ENCODE measurements around the gene PSMD13. TPM values are rescaled to one million over a fixed set of nuclear protein-coding genes. Genes with fewer than 3 reads are reported as not detected.
"Not testable (repeated sequence)": the region's sequence is repeated elsewhere in the genome, so short reads cannot be mapped to it uniquely, and the experiment has no call there.

The PSMD13 gene
- 10 to 100 TPM; 75.3 to 80.3 TPM for total RNA-seq

DNA sequence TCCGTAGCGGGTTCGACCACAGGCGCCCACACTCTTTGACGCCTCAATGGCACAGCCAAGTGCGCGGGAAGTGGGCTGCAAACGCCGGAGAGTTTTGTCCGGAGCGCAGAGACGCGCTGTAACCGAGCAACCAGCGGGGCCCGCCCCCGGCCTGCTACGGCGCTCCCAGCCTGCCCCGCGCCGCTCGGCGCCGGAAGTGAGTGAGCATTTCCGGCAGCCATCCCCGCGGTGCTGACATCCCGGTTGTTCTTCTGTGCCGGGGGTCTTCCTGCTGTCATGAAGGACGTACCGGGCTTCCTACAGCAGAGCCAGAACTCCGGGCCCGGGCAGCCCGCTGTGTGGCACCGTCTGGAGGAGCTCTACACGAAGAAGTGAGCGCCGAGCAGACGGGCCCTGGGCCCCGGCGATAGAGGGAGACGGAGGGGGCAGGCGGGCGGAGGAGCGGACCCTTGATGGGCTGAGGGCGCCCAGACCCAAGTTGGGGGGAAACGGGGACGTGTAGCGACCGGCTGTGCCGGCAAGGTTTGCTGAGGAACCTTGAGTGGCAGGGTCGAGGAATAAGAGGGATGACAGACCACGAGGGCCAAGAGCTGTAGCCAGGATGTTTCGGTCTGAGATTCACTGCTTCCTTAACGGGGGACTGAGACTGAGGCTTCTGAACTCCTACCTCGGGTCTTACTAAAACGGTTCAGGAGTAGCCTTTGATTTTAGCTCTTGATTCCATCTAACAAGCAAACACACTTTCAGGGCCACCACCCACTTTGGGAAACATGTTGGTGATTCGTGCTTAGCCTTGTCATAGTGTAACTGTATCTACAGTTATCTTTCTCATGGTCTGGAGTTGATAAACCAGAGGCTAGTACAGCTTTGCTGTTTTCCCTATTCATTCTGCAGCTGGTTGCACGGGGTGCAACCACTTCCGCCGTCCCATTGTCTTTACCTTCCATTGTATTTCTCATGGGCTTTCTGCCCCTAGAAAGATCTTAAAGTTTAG lies at the start of gene PSMD13:
TSS of gene PSMD13 (plus strand) at position 203 of the 994 bp plus-strand sequence. CDS start at position 277, 74 bp downstream.
- Histone ChIP-seq H3K4me1 (peaks cover 0 to 35% of the 10 kb centered on the region in 2 donors), H3K27ac (peak within 1 kb of the TSS; percentile 93 to 98), H3K36me3 (peaks cover 10% of the 10 kb centered on the region), H3K4me3 (peak within 1 kb of the TSS; percentile 89 to 98), H3K9me3 (no peaks in the 10 kb centered on the region), H3K27me3 (no peaks in the 10 kb centered on the region)
- peak; percentile 84 for DNase-seq (ENCODE audit: low spot score)
- TF ChIP-seq, protein P1, sequence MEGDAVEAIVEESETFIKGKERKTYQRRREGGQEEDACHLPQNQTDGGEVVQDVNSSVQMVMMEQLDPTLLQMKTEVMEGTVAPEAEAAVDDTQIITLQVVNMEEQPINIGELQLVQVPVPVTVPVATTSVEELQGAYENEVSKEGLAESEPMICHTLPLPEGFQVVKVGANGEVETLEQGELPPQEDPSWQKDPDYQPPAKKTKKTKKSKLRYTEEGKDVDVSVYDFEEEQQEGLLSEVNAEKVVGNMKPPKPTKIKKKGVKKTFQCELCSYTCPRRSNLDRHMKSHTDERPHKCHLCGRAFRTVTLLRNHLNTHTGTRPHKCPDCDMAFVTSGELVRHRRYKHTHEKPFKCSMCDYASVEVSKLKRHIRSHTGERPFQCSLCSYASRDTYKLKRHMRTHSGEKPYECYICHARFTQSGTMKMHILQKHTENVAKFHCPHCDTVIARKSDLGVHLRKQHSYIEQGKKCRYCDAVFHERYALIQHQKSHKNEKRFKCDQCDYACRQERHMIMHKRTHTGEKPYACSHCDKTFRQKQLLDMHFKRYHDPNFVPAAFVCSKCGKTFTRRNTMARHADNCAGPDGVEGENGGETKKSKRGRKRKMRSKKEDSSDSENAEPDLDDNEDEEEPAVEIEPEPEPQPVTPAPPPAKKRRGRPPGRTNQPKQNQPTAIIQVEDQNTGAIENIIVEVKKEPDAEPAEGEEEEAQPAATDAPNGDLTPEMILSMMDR (IDR thresholded peaks at IDR 0.05), result no peak

DNA sequence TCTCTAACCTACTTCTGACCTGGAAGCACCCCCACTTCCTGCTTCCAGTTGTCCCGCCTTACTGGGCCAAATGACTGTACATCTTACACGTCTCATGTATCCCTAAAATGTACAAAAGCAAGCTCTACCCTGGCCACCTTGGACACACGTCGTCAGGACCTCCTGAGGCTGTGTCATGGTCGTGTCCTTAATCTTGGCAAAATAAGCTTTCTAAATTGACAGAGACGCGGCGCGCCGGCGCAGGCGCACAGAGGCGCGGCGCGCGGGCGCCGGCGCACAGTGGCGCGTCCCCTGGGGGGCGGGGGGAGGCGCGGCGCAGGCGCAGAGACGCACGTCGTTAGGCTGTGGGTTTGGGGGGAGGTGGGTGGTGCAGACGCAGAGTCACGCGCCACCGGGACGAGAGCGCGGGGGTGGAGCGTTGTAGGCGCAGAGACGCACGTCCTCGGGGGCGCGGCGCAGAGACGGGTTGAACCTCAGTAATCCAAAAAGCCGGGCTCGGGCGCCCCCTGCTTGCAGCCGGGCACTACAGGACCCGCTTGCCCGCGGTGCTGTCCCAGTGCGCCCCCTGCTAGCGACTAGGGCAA lies 47.5 kb upstream of the PSMD13 start:
- H3K4me1 ChIP-seq; H3K4me3 ChIP-seq; DNase-seq (ENCODE audit: low spot score); H3K27ac ChIP-seq; H3K9me3 ChIP-seq; H3K36me3 ChIP-seq; H3K27me3 ChIP-seq: not testable (repeated sequence)

DNA sequence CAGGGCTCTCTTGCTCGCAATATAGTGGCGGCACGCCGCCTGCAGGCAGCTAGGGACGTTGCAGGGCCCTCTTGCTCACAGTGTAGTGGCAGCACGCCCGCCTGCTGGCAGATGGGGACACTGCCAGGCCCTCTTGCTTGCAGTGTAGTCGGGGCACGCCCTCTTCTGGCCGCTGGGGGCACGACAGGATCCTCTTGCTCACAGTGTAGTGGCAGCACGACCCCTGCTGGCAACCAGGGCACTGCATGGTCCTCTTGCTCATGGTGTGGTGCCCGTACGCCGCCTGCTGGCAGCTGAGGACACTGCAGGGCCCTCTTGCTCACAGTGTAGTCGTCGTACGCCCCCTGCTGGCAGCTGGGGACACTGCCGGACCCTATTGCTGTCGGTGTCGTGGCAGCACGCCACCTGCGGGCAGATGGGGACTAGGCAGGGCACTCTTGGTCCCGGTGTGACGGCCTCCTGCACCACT lies 46.9 kb upstream of the PSMD13 start:
- not testable (repeated sequence) for H3K36me3 ChIP-seq; DNase-seq (ENCODE audit: low spot score); H3K4me1 ChIP-seq; H3K9me3 ChIP-seq; H3K27ac ChIP-seq; H3K27me3 ChIP-seq; H3K4me3 ChIP-seq

DNA sequence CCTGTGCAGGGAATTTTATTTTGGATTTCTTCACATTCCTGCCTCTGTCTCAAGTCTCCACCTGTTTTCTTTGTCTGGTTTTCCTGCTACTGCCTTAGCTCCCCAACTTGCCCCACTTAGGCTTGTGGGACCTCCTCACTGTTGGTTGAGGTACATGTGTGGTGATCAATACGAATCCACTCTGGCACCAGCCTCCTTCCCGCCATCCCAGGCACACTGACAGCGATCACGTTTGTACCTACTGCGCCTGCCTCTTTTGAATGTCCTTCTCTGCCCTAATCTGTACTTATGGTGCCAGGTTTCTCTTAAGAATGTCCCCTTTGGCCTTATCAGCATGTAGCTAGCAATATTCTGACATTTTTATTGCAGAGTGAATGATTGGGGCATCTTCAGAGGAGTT lies 46.2 kb upstream of the PSMD13 start:
- not testable (repeated sequence) for DNase-seq (ENCODE audit: low spot score); H3K9me3 ChIP-seq

DNA sequence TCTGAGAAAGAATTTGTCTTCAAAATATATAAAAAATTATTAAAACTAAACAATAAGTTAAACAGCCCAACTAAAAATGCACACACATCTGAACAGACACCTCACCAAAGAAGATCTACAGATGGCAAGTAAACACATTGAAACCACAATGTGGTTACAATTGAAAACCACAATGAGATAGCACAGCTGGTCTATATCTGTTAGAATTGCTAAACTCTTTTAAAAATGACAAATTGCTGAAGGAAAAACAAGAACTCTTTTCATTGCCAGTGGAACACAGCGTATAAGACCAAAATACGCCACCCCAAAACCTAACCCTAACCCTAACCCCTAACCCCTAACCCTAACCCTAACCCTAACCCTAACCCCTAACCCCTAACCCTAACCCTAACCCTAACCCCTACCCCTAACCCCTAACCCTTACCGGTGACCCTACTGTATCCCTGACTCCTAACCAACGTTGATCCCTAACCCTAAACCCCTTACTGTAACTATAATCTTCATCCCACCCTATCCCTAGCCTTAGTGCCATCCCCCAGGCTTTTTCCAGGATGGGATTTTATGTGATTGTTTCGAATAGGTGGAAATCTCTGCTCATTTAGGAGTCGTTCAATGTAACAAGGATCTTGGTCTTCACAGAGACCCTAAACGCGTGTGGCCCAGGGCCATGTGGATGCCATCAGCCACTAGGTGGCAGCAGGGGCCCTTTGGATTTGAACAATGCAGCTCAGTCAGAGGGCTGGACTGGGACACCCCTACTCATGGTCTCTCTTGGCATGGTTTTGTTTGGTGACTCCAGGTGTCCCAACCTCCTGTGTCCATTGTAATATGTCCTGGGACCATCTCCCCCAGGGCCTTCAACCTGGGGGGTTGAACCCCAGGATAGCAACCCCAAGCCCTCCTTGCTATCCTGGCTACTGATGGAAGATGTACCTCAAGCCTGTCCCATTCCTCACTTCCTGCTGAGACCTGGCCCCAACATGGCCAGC lies 45.0 kb upstream of the PSMD13 start:
- H3K27me3 ChIP-seq; H3K4me1 ChIP-seq; H3K36me3 ChIP-seq; DNase-seq (ENCODE audit: low spot score); H3K27ac ChIP-seq; H3K9me3 ChIP-seq; H3K4me3 ChIP-seq: not testable (repeated sequence)
- TF ChIP-seq, protein P1 (IDR thresholded peaks at IDR 0.05), result peak in 1 of 2 donors; percentile 63

More for the DNA sequence above, 46.2 kb upstream of the PSMD13 start:
- H3K36me3 ChIP-seq, H3K27me3 ChIP-seq, H3K4me1 ChIP-seq, H3K27ac ChIP-seq, H3K4me3 ChIP-seq: not testable (repeated sequence)

DNA sequence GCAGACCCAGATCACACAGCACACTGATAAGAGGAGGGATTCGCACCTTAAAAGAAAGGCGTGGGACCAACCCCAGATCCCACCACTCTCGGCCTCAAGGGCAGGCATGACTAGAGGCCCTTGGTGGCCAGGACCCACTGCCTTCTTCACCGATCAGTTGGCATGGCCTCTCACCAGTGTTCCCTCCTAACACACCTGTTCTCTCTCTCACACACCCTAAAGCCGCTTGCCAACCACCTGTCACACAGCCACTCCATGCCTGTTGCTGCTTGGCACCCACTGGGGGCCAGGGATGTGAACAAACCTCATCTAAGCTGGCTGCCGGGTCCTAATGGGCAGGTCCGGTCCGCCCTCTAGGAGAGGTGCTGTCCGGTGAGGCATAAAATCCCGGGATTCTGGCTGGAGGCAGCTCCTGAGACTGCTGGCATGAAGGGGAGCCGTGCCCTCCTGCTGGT lies 44.1 kb upstream of the PSMD13 start, which contains the start of gene SCGB1C1:
TSS of gene SCGB1C1 (plus strand) at position 405 of the 455 bp plus-strand sequence. CDS start at position 427, 22 bp downstream.
- H3K4me1 ChIP-seq; H3K9me3 ChIP-seq; H3K4me3 ChIP-seq; H3K27ac ChIP-seq; DNase-seq (ENCODE audit: low spot score); H3K27me3 ChIP-seq; H3K36me3 ChIP-seq: not testable (repeated sequence)

DNA sequence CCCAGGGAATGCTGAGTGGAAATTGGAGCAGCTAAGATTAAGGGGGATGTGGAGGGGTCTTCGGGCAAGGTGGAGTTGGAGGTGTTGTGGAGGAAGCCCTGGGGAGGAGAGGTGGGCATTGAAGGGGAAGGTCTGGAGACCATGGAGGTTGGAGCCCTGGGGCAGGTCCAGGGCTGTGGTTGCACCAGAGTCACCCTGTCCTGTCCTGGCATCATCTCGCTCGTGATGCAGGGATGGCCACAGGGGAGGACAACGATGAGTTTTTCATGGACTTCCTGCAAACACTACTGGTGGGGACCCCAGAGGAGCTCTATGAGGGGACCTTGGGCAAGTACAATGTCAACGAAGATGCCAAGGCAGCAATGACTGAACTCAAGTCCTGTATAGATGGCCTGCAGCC lies 43.3 kb upstream of the PSMD13 start:
- not testable (repeated sequence) for H3K36me3 ChIP-seq

More for the DNA sequence above, 43.3 kb upstream of the PSMD13 start:
- H3K27ac ChIP-seq; H3K9me3 ChIP-seq; H3K27me3 ChIP-seq; H3K4me1 ChIP-seq; H3K4me3 ChIP-seq; DNase-seq (ENCODE audit: low spot score): not testable (repeated sequence)

All from right atrium auricular region (tissue), 2 donors.